Gastrocnemius medialis (tissue), 4 donors: ENCODE measurements around the gene NPAS3.

Source experiments
- POLR2A ChIP-seq, 2 donors: fragments of 450-650 bp; IDR thresholded peaks; one replicate each; pipeline ENCODE4 v1.6.1; 2017; ENCODE audit warnings: antibody characterized with exemption in 2 of 2, mild to moderate bottlenecking in 2 of 2, moderate library complexity in 2 of 2
- TF ChIP-seq, protein P1 (sequence below), 5 experiments: fragments of 450-650 bp in 3 of 5; fragments of 200-600 bp in 2 of 5; sonication (generic) in 2 of 5; IDR thresholded peaks in 4 of 5; conservative IDR thresholded peaks in 1 of 5; 1 replicate in 4 of 5; 2 replicates in 1 of 5; pipeline ENCODE4 v1.5.1; 2016 to 2019; ENCODE audit warnings: antibody characterized with exemption in 5 of 5, mild to moderate bottlenecking in 3 of 5, moderate library complexity in 3 of 5

DNA sequence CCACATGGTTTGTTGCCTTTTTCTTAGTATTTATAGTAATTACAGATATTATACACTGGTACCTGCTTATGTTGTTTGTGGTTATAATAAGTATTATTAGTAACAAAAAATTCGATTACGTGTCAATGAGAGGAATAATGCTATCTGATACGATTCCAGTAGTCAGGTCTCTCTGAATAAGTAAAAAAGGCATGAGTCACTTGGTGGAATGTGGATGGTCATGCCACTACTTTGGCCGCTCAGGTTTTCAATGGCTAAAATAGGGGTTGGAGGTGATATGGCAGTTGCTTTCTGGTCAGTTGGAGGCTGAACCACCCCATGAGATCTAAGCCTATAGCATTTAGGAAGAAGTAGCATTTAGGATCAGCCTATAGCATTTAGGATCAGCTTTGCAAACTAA, 255.9 kb downstream of the NPAS3 start:
- no peak for TF ChIP-seq POLR2A (IDR thresholded peaks at IDR 0.05)
- TF ChIP-seq, protein P1, sequence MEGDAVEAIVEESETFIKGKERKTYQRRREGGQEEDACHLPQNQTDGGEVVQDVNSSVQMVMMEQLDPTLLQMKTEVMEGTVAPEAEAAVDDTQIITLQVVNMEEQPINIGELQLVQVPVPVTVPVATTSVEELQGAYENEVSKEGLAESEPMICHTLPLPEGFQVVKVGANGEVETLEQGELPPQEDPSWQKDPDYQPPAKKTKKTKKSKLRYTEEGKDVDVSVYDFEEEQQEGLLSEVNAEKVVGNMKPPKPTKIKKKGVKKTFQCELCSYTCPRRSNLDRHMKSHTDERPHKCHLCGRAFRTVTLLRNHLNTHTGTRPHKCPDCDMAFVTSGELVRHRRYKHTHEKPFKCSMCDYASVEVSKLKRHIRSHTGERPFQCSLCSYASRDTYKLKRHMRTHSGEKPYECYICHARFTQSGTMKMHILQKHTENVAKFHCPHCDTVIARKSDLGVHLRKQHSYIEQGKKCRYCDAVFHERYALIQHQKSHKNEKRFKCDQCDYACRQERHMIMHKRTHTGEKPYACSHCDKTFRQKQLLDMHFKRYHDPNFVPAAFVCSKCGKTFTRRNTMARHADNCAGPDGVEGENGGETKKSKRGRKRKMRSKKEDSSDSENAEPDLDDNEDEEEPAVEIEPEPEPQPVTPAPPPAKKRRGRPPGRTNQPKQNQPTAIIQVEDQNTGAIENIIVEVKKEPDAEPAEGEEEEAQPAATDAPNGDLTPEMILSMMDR (IDR thresholded peaks at IDR 0.05 in 4 of 5, conservative IDR thresholded peaks at IDR 0.05 in 1 of 5): no peak
